Sigmoid colon (tissue), 7 donors: ENCODE measurements around the gene PIP5K1C. TPM values are rescaled to one million over a fixed set of nuclear protein-coding genes. Genes with fewer than 3 reads are reported as not detected.
"Not testable (repeated sequence)": the region's sequence is repeated elsewhere in the genome, so short reads cannot be mapped to it uniquely, and the experiment has no call there.

Experiments
- DNase-seq: peaks from one replicate; pipeline ENCODE4 v3.0.0-alpha.2; 2019
- H3K27ac ChIP-seq, 4 donors: fragments of 200-600 bp; sonication (generic); one replicate each; pipeline ENCODE4 v1.5.1; 2016 to 2019; ENCODE audit warnings: mild to moderate bottlenecking in 1 of 4
- H3K27me3 ChIP-seq, 3 donors: fragments of 200-600 bp; sonication (generic); one replicate each; pipeline ENCODE4 v1.5.1; 2019; ENCODE audit warnings: mild to moderate bottlenecking in 1 of 3
- H3K36me3 ChIP-seq, 4 donors: fragments of 200-600 bp; sonication (generic); one replicate each; pipeline ENCODE4 v1.5.1; 2016 to 2019
- H3K4me1 ChIP-seq, 4 donors: fragments of 200-600 bp; sonication (generic); one replicate each; pipeline ENCODE4 v1.5.1; 2017 to 2019
- H3K4me3 ChIP-seq, 4 donors: fragments of 200-600 bp; sonication (generic); one replicate each; pipeline ENCODE4 v1.5.1; 2017 to 2019; ENCODE audit warnings: mild to moderate bottlenecking in 2 of 4, moderate library complexity in 1 of 4
- H3K9me3 ChIP-seq, 4 donors: fragments of 200-600 bp in 3 of 4; sonication (generic) in 3 of 4; one replicate each; pipeline versions ENCODE4 v1.5.1 to v1.6.1; 2013 to 2019
- EP300 ChIP-seq, 4 donors: sonication (generic); formaldehyde crosslinking; IDR thresholded peaks; one replicate each; pipeline ENCODE4 v1.6.1; 2017; ENCODE audit warnings: antibody characterized with exemption in 4 of 4
- POLR2A ChIP-seq, 2 donors: fragments of 450-650 bp; IDR thresholded peaks; one replicate each; pipeline ENCODE4 v1.6.1; 2016; ENCODE audit warnings: antibody characterized with exemption in 2 of 2, mild to moderate bottlenecking in 2 of 2, moderate library complexity in 2 of 2
- POLR2AphosphoS5 ChIP-seq, 4 donors: sonication (generic); formaldehyde crosslinking; IDR thresholded peaks; one replicate each; pipeline ENCODE4 v1.6.1; 2017; ENCODE audit warnings: antibody characterized with exemption in 4 of 4
- WGBS, 2 donors: extraction: QIAGEN DNeasy Blood & Tissue Kit; methylation state at CpG; one replicate each; pipeline ENCODE4 v1.1.7; 2013; 5-methylcytosine and 5-hydroxymethylcytosine counted together
- intact Hi-C: fragments of 100-400 bp; cut with DNase I; formaldehyde crosslinking; loops from one replicate; pipeline ENCODE4 v1.15.1; 2023
- polyA plus RNA-seq, 3 donors: library from polyadenylated mRNA; stranded (reverse); fragments of 200-250 nt; gene quantifications; one replicate each; pipeline ENCODE4 v1.2.3, GENCODE V29; 2013
- total RNA-seq, 4 donors: library from RNA; depleted of rRNA; stranded (reverse); fragments of >200 nt; gene quantifications; one replicate each; pipeline ENCODE4 v1.1.0, GENCODE V29; 2016
- TF ChIP-seq, protein P1 (sequence below), 4 experiments: fragments of 450-650 bp in 3 of 4; fragments of 200-600 bp in 1 of 4; IDR thresholded peaks; one replicate each; pipeline ENCODE4 v1.5.1; 2016 to 2019; ENCODE audit warnings: antibody characterized with exemption in 4 of 4, mild to moderate bottlenecking in 3 of 4, moderate library complexity in 2 of 4
- donor health status: healthy with polysubstance abuse.
- donor health status: Bipolar disorder and iron deficiency.
- donor health status: healthy.

Gene PIP5K1C
- total and polyA plus RNA-seq, 7 donors, result 7.8 to 68.7 (median 27.8) TPM

DNA sequence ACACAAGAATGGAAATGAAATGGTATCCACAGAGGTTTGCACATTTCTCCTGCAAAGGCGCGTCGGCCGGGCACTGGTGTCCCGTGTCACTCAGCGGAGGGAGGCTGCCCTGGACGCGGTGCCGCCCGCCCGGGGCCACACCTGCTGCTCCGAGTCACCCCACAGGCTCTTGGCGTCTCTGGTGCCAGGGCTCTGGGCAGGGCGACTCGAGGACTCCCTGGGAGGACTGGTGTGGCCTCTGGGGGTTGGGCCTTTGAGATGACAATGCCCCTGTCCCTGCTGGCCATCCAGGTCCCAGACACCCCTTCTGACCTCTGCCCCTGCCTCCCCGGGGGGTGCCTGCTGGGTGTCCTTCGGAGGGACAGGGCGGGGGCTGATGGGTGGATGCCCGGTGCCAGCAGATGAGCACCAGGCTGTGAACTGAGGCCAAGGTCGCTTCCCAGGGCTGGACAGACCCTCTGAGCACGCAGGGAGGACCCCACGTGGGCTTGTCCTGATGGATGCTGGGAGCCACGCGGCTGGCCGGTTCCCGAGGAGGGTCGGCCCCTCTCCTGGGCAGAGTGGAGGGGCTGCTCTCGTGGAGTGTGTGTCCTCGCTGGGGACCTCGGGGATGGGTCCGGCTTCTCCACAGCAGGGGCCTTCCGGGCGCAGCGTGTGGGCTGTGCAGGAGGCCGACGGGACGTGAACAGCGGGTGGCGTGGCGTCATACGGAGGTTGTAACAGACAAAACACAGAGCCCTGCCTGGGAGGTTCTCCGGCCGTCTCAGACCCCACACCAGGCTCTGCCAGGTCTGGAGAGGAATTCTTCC, 69.0 kb downstream of the PIP5K1C start:
- no peak overlapping the region for H3K4me3 ChIP-seq
- no peak for DNase-seq
- H3K9me3 ChIP-seq, result no peaks in the 10 kb centered on the region
- H3K27ac ChIP-seq, result peak overlapping the region in 1 of 4 donors; percentile 49
- H3K27me3 ChIP-seq, result no peaks in the 10 kb centered on the region
- WGBS, 2 donors, result 90 to 95% methylated on average over 43 of the region's 43 CpGs
- peaks cover 0 to 5% (median 2%) of the 10 kb centered on the region in 4 donors for H3K4me1 ChIP-seq
- intact Hi-C loops, result no loop called here
- TF ChIP-seq EP300 (IDR thresholded peaks at IDR 0.05) (no peak), POLR2A (IDR thresholded peaks at IDR 0.05) (no peak), POLR2AphosphoS5 (IDR thresholded peaks at IDR 0.05) (no peak)
- TF ChIP-seq, protein P1, sequence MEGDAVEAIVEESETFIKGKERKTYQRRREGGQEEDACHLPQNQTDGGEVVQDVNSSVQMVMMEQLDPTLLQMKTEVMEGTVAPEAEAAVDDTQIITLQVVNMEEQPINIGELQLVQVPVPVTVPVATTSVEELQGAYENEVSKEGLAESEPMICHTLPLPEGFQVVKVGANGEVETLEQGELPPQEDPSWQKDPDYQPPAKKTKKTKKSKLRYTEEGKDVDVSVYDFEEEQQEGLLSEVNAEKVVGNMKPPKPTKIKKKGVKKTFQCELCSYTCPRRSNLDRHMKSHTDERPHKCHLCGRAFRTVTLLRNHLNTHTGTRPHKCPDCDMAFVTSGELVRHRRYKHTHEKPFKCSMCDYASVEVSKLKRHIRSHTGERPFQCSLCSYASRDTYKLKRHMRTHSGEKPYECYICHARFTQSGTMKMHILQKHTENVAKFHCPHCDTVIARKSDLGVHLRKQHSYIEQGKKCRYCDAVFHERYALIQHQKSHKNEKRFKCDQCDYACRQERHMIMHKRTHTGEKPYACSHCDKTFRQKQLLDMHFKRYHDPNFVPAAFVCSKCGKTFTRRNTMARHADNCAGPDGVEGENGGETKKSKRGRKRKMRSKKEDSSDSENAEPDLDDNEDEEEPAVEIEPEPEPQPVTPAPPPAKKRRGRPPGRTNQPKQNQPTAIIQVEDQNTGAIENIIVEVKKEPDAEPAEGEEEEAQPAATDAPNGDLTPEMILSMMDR (IDR thresholded peaks at IDR 0.05), result no peak
- H3K36me3 ChIP-seq, result peaks cover 9 to 44% (median 16%) of the 10 kb centered on the region in 4 donors

DNA sequence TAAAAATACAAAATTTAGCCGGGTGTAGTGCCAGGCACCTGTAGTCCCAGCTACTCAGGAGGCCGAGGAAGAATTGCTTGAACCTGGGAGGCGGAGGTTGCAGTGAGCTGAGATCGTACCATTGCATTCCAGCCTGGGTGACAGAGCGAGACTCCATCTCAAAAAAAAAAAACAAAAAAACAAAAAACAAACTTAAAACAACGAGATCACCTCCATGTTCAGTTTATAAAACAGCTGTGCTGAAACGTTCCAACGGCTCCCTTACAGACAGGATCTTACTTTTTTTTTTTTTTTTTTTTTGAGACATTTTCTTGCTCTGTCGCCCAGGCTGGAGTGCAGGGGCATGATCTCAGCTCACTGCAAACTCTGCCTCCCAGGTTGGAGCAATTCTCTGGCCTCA, 71.5 kb downstream of the PIP5K1C start:
- peaks cover 0 to 29% (median 22%) of the 10 kb centered on the region in 4 donors for H3K4me1 ChIP-seq
- H3K4me3 ChIP-seq, H3K27ac ChIP-seq, DNase-seq, H3K27me3 ChIP-seq, H3K9me3 ChIP-seq, intact Hi-C loops: not testable (repeated sequence)
- H3K36me3 ChIP-seq, result peaks cover 9 to 32% (median 15%) of the 10 kb centered on the region in 4 donors
- 63 to 77% methylated on average over 9 of the region's 9 CpGs for WGBS, 2 donors

DNA sequence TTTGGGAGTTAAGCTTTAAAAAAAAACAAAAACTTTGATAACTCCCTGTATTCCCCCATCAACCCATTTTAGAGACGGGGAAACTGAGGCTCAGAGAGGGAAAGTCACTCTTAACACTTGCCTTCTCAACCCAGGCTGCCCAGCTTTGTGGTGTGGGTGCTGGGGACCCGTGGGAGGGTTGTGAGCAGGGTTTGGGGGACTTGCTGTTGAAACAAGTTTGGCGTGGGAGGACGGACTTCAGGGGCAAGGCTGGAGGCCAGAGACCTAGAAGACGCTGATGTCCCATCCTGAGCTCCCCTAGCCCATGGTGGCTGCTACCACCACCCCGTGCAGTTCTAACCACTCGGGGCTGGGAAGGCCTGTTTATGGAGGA, 72.9 kb downstream of the PIP5K1C start:
- no peaks in the 10 kb centered on the region for H3K27me3 ChIP-seq
- H3K9me3 ChIP-seq, result no peaks in the 10 kb centered on the region
- peaks cover 5 to 33% (median 11%) of the 10 kb centered on the region in 4 donors for H3K36me3 ChIP-seq
- WGBS, 2 donors, result 55 to 58% methylated on average over 7 of the region's 7 CpGs
- H3K4me3 ChIP-seq, result peak overlapping the region in 3 of 4 donors; percentile 76 to 94 (median 89)
- peak overlapping the region; percentile 79 to 93 (median 92) for H3K27ac ChIP-seq
- intact Hi-C loops, result no loop called here
- H3K4me1 ChIP-seq, result peaks cover 0 to 29% (median 22%) of the 10 kb centered on the region in 4 donors
- TF ChIP-seq POLR2AphosphoS5 (IDR thresholded peaks at IDR 0.05) (peak in 1 of 4 donors; percentile 4), EP300 (IDR thresholded peaks at IDR 0.05) (no peak), POLR2A (IDR thresholded peaks at IDR 0.05) (no peak)
- TF ChIP-seq, protein P1 (IDR thresholded peaks at IDR 0.05), result no peak
- DNase-seq, result no peak

DNA sequence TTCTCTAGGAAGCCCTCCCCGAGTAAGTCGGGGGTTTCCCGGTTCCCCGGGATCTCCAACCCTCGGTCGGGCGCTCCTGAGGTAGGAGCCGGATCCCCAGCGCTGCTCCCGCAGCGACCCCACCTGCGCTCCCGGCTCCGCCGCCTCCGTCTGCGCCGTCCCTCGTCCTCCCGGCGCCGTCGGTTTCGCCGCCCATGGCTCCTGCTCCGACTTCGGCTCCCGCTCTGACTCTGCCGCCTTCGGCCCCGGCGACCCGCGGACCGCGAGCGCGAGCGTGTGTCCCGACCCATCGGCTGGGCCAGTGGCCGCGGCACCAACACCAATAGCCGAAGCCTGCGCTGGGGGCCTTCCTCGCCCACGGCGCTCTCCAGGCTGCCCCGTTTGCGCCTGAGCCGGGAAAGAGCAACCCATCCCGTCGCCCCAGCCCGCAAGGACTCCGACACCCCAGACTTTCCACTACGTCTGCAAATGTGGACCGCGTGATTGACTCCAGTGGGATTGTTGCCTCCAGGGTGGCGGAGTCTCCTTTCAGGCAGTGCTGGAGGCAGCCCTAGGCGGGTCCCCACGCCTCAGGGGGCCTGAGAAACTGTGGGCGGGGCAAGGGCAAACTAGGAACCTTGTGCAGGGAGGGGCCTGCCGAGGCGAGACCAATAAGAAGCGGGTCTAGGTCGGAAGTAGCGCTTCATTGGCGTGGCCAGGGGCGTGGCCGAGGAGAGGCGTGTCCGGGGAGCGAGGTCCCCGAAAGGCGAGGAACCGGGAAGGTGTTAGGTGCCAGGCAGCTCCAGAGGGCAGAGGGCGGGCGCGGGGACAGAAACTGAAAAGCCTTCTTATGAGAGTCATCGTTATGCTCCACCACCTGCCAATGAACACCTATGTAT, 73.6 kb downstream of the PIP5K1C start, which contains the start of gene CACTIN:
CACTIN (minus strand) TSS at position 318 of the 878 bp plus-strand sequence; CDS start at position 290, 28 bp downstream.
- intact Hi-C loops, result no loop called here

More for the DNA sequence above, 73.6 kb downstream of the PIP5K1C start, which contains the start of gene CACTIN:
- Histone ChIP-seq H3K4me3 (peak within 1 kb of the TSS; percentile 76 to 94 (median 86)), H3K9me3 (no peaks in the 10 kb centered on the region), H3K27me3 (no peaks in the 10 kb centered on the region), H3K36me3 (peaks cover 4 to 33% (median 12%) of the 10 kb centered on the region in 4 donors), H3K27ac (peak within 1 kb of the TSS; percentile 79 to 93 (median 92)), H3K4me1 (peaks cover 0 to 29% (median 22%) of the 10 kb centered on the region in 4 donors)
- TF ChIP-seq, protein P1 (IDR thresholded peaks at IDR 0.05), result no peak
- TF ChIP-seq POLR2AphosphoS5 (IDR thresholded peaks at IDR 0.05) (peak; percentile 81 to 95 (median 90)), EP300 (IDR thresholded peaks at IDR 0.05) (peak in 1 of 4 donors; percentile 22), POLR2A (IDR thresholded peaks at IDR 0.05) (peak; percentile 51 to 76)
- peak; percentile 99 for DNase-seq
- WGBS, 2 donors, result 0% methylated on average over 80 of the region's 80 CpGs
